ENCODE measurements around the gene ASCL3. TPM values are rescaled to one million over a fixed set of nuclear protein-coding genes. Genes with fewer than 3 reads are reported as not detected.
"Not testable (repeated sequence)": the region's sequence is repeated elsewhere in the genome, so short reads cannot be mapped to it uniquely, and the experiment has no call there.

The ASCL3 gene
- total RNA-seq, 1 donor from 2014 or later, result not detected

DNA sequence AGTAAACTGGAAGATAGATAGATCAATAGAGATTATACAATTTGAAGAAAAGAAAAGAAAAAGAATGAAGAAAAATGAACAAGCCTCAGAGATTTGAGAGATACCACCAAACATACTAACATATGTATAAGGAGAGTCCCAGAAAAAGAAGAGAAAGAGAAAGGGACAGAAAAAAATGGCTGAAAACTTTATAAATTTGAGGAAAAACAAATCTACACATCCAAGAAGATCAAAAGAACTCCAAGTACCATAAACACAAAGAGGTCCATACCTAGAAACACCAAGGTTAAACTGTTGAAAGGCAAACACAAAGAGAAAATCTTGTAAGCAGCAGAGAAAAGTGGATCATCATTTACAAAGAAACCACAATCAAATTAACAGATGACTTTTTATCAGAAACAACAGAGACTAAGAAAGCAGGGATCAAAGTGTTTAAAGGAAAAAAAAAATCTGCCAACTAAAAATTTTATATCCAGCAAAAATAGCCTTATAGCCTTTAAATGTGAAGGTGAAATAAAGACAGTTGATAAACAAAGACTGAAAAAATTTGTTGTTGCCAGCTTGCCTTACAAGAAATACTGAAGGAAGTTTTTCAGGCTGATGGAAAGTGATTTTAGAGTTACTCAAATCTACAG, 43.6 kb downstream of the ASCL3 start:
- no peak overlapping the region for H3K4me3 ChIP-seq
- H3K27me3 ChIP-seq, result no peaks in the 10 kb centered on the region
- TF ChIP-seq, protein P1, sequence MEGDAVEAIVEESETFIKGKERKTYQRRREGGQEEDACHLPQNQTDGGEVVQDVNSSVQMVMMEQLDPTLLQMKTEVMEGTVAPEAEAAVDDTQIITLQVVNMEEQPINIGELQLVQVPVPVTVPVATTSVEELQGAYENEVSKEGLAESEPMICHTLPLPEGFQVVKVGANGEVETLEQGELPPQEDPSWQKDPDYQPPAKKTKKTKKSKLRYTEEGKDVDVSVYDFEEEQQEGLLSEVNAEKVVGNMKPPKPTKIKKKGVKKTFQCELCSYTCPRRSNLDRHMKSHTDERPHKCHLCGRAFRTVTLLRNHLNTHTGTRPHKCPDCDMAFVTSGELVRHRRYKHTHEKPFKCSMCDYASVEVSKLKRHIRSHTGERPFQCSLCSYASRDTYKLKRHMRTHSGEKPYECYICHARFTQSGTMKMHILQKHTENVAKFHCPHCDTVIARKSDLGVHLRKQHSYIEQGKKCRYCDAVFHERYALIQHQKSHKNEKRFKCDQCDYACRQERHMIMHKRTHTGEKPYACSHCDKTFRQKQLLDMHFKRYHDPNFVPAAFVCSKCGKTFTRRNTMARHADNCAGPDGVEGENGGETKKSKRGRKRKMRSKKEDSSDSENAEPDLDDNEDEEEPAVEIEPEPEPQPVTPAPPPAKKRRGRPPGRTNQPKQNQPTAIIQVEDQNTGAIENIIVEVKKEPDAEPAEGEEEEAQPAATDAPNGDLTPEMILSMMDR (IDR thresholded peaks at IDR 0.05), result no peak
- ATAC-seq (no peak), DNase-seq (no peak)
- H3K36me3 ChIP-seq, result no peaks in the 10 kb centered on the region
- H3K4me1 ChIP-seq, result no peaks in the 10 kb centered on the region
- H3K9me3 ChIP-seq, result peaks cover 12% of the 10 kb centered on the region
- intact Hi-C loops (cut with DNase I), result no loop called here
- no peak overlapping the region for H3K27ac ChIP-seq

DNA sequence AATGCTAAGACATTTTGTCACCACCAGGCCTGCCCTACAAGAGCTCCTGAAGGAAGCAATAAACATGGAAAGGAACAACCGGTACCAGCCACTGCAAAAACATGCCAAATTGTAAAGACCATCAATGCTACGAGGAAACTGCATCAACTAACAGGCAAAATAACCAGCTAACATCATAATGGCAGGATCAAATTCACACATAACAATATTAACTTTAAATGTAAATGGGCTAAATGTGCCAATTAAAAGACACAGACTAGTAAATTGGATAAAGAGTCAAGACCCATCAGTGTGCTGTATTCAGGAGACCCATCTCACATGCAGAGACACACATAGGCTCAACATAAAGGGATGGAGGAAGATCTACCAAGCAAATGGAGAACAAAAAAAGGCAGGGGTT, 51.6 kb downstream of the ASCL3 start:
- H3K27ac ChIP-seq; H3K36me3 ChIP-seq; H3K4me1 ChIP-seq; ATAC-seq; DNase-seq; H3K27me3 ChIP-seq; intact Hi-C loops (cut with DNase I); H3K4me3 ChIP-seq; H3K9me3 ChIP-seq: not testable (repeated sequence)

Other genes with a start within 250 kb of the ASCL3 start
- 27.1 TPM for gene AKIP1, start 31.8 kb downstream of the ASCL3 start, total RNA-seq
- gene C11orf16, start 10.1 kb downstream of the ASCL3 start, total RNA-seq, result not detected
- 64.9 TPM for gene TMEM9B, start 21.4 kb upstream of the ASCL3 start, total RNA-seq
- gene NRIP3, start 61.0 kb upstream of the ASCL3 start, total RNA-seq, result 1.3 TPM
- 9.9 TPM for gene SCUBE2, start 148.6 kb upstream of the ASCL3 start, total RNA-seq

All from upper lobe of right lung (tissue), 1 donor.